H1 (cell line): ENCODE measurements around the gene KCNH1.

Experiments
- POLR2A ChIP-seq, 2 experiments: IDR thresholded peaks; 1 replicate in 1 of 2; 2 replicates in 1 of 2; pipeline ENCODE4 v1.6.1; 2011; ENCODE audit warnings: low read depth in 2 of 2, low read length in 2 of 2, mild to moderate bottlenecking in 2 of 2; ENCODE audit errors: control extremely low read depth in 1 of 2
- POLR2AphosphoS5 ChIP-seq: IDR thresholded peaks from 2 replicates; pipeline ENCODE4 v1.6.1; 2011; ENCODE audit warnings: low read depth, low read length
- TAF1 ChIP-seq: IDR thresholded peaks from 2 replicates; pipeline ENCODE4 v1.6.1; 2011; ENCODE audit warnings: mild to moderate bottlenecking, low read depth, low read length
- TCF12 ChIP-seq: IDR thresholded peaks from 2 replicates; pipeline ENCODE4 v1.6.1; 2011; ENCODE audit warnings: low read depth, mild to moderate bottlenecking, low read length
- TF ChIP-seq, protein P1 (sequence below), 3 experiments: IDR thresholded peaks; 1 replicate in 2 of 3; 2 replicates in 1 of 3; pipeline versions ENCODE4 v1.5.1 to v1.6.1; 2011; ENCODE audit warnings: low read length in 3 of 3, mild to moderate bottlenecking in 3 of 3, inconsistent platforms in 2 of 3, low read depth in 1 of 3, moderate library complexity in 1 of 3; ENCODE audit not compliant: insufficient read depth in 1 of 3; ENCODE audit errors: control extremely low read depth in 1 of 3
- TF ChIP-seq, protein P2 (sequence below): IDR thresholded peaks from 2 replicates; pipeline ENCODE4 v1.6.1; 2012; ENCODE audit warnings: low read length, inconsistent platforms

DNA sequence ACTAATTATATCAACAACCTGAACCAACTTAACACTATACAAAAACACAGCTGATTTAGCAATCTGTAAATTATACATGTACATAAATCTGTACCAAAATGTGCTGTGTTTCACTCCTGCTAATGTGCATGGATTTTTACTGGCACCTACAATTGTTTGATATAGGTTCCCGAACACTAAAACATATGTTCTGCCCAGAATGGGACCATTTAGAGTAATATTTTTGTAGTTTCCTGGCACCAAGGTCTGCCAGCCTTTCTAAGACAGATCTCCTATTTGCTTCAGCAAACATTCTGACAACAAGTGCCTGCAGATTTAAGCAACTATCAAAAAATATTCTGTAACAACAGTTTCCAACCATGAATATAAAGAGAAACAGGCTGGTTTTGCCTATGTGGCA is 4.2 kb downstream of the KCNH1 start:
- no peak for TF ChIP-seq POLR2A (IDR thresholded peaks at IDR 0.05; ENCODE audit: control extremely low read depth in 1 of 2, low read depth in 2 of 2, low read length in 2 of 2)
- TF ChIP-seq, protein P1, sequence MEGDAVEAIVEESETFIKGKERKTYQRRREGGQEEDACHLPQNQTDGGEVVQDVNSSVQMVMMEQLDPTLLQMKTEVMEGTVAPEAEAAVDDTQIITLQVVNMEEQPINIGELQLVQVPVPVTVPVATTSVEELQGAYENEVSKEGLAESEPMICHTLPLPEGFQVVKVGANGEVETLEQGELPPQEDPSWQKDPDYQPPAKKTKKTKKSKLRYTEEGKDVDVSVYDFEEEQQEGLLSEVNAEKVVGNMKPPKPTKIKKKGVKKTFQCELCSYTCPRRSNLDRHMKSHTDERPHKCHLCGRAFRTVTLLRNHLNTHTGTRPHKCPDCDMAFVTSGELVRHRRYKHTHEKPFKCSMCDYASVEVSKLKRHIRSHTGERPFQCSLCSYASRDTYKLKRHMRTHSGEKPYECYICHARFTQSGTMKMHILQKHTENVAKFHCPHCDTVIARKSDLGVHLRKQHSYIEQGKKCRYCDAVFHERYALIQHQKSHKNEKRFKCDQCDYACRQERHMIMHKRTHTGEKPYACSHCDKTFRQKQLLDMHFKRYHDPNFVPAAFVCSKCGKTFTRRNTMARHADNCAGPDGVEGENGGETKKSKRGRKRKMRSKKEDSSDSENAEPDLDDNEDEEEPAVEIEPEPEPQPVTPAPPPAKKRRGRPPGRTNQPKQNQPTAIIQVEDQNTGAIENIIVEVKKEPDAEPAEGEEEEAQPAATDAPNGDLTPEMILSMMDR (IDR thresholded peaks at IDR 0.05; ENCODE audit: control extremely low read depth in 1 of 3, insufficient read depth in 1 of 3, low read depth in 1 of 3, low read length in 3 of 3) = no peak
- TF ChIP-seq POLR2AphosphoS5 = no peak
- no peak for TF ChIP-seq TAF1
- TF ChIP-seq, protein P2, sequence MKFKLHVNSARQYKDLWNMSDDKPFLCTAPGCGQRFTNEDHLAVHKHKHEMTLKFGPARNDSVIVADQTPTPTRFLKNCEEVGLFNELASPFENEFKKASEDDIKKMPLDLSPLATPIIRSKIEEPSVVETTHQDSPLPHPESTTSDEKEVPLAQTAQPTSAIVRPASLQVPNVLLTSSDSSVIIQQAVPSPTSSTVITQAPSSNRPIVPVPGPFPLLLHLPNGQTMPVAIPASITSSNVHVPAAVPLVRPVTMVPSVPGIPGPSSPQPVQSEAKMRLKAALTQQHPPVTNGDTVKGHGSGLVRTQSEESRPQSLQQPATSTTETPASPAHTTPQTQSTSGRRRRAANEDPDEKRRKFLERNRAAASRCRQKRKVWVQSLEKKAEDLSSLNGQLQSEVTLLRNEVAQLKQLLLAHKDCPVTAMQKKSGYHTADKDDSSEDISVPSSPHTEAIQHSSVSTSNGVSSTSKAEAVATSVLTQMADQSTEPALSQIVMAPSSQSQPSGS = no peak
- no peak for TF ChIP-seq TCF12
